GM12878 (cell line): ENCODE measurements around the gene LUM. TPM values are rescaled to one million over a fixed set of nuclear protein-coding genes. Genes with fewer than 3 reads are reported as not detected.

Experiments
- ATAC-seq: fragments of 200-7000 bp; cut with Tn5 transposase; 3 replicates; pipeline ENCODE4 v1.9.1; 2020; ENCODE audit warnings: mild to moderate bottlenecking, moderate library complexity
- BruUV-seq: library from RNA; stranded (reverse); fragments of 400-500 nt; replicated peaks from 2 replicates; lab custom pipeline; 2021; lab: Mats Ljungman, UMichigan
- CTCF ChIA-PET: fragments of 300-600 bp; sonication (Branson Sonifier 250); formaldehyde crosslinking; extraction: SDS; loops from one replicate; lab custom pipeline; 2021; ENCODE audit warnings: inconsistent platforms; lab: Yijun Ruan, JAX
- POLR2A ChIA-PET: fragments of 350-600 bp; formaldehyde crosslinking; extraction: SDS; loops from one replicate; lab custom pipeline; 2021; ENCODE audit warnings: inconsistent platforms; lab: Charles Lee
- RAD21 ChIA-PET: fragments of 300-600 bp; sonication (Branson Sonifier 250); formaldehyde crosslinking; loops from one replicate; lab custom pipeline; 2023; ENCODE audit warnings: antibody characterized with exemption; ENCODE audit not compliant: unreplicated experiment; lab: Charles Lee
- SMC1A ChIA-PET: fragments of 300-600 bp; sonication (Branson Sonifier 250); formaldehyde crosslinking; loops from one replicate; lab custom pipeline; 2023; ENCODE audit not compliant: unreplicated experiment, uncharacterized antibody; lab: Charles Lee
- DNase-seq: peaks from one replicate; pipeline ENCODE4 v3.0.0-alpha.2; 2011; ENCODE audit warnings: low read depth, low spot score
- FAIRE-seq: peaks from 3 replicates; lab custom pipeline; 2011; peaks lifted over from hg19 to GRCh38; lab: Jason Lieb, UNC
- H2AFZ ChIP-seq: 2 replicates; pipeline ENCODE4 v1.6.0; 2011; ENCODE audit warnings: low read depth, low read length, control low read depth; ENCODE audit not compliant: control insufficient read depth
- H3K27ac ChIP-seq: 2 replicates; pipeline ENCODE4 v1.5.1; 2011; ENCODE audit warnings: control low read depth; ENCODE audit not compliant: control insufficient read depth, insufficient read depth
- H3K27me3 ChIP-seq, 2 experiments: replicated peaks in 1 of 2; 2 replicates each; pipeline versions ENCODE4 v1.6.0 to v1.6.1; 2011; ENCODE audit warnings: low read length in 1 of 2; ENCODE audit not compliant: control insufficient read depth in 2 of 2, insufficient read depth in 2 of 2
- H3K36me3 ChIP-seq, 2 experiments: 2 replicates each; pipeline ENCODE4 v1.5.1; 2011; ENCODE audit warnings: low read length in 1 of 2; ENCODE audit not compliant: control insufficient read depth in 2 of 2, insufficient read depth in 2 of 2
- H3K4me1 ChIP-seq: 2 replicates; pipeline ENCODE4 v1.6.1; 2011; ENCODE audit warnings: mild to moderate bottlenecking, low read length, moderate library complexity, mixed read lengths; ENCODE audit not compliant: control insufficient read depth, insufficient read depth
- H3K4me2 ChIP-seq: 2 replicates; pipeline ENCODE4 v1.6.0; 2011; ENCODE audit warnings: control low read depth; ENCODE audit not compliant: control insufficient read depth, insufficient read depth
- H3K4me3 ChIP-seq: fragments of 200-600 bp; sonication (generic); 2 replicates; pipeline ENCODE4 v1.5.1; 2016
- H3K79me2 ChIP-seq: 2 replicates; pipeline ENCODE4 v1.6.0; 2011; ENCODE audit warnings: low read length; ENCODE audit not compliant: control insufficient read depth, insufficient read depth
- H3K9ac ChIP-seq: 2 replicates; pipeline ENCODE4 v1.8.0; 2011; ENCODE audit warnings: low read length, control low read depth, mixed read lengths; ENCODE audit not compliant: control insufficient read depth, insufficient read depth
- H3K9me3 ChIP-seq: replicated peaks from 3 replicates; pipeline ENCODE4 v1.5.1; 2011; ENCODE audit warnings: mild to moderate bottlenecking, low read length; ENCODE audit not compliant: control insufficient read depth, insufficient read depth
- H4K20me1 ChIP-seq: 2 replicates; pipeline ENCODE4 v1.6.0; 2011; ENCODE audit not compliant: control insufficient read depth, insufficient read depth
- BHLHE40 ChIP-seq, 2 experiments: fragments of 450-650 bp in 1 of 2; IDR thresholded peaks; 2 replicates each; pipeline ENCODE4 v1.6.1; 2011 to 2017; ENCODE audit warnings: low read depth in 2 of 2, borderline replicate concordance in 1 of 2, improper control_type of control experiment in 1 of 2, low read length in 1 of 2, mild to moderate bottlenecking in 1 of 2
- BRCA1 ChIP-seq: IDR thresholded peaks from 2 replicates; pipeline ENCODE4 v1.6.1; 2011; ENCODE audit warnings: low read depth, low read length, improper control_type of control experiment
- ZZZ3 ChIP-seq: IDR thresholded peaks from 2 replicates; pipeline ENCODE4 v1.6.1; 2011; ENCODE audit warnings: low read depth; ENCODE audit not compliant: control insufficient read depth, insufficient read length
- WGBS: methylation state at CpG from one replicate; pipeline ENCODE4 v1.1.6; 2016; ENCODE audit warnings: low lambda C conversion rate; ENCODE audit not compliant: insufficient replicate concordance, insufficient coverage; ENCODE audit errors: missing lambda C conversion rate; 5-methylcytosine and 5-hydroxymethylcytosine counted together
- in situ Hi-C: fragments of 300-500 bp; cut with MboI; formaldehyde crosslinking; loops from 9 replicates; pipeline ENCODE4 v1.14.3; 2018; ENCODE audit warnings: mixed read lengths
- intact Hi-C: fragments of 100-400 bp; cut with micrococcal nuclease; formaldehyde crosslinking; loops from one replicate; pipeline ENCODE4 v1.14.2; 2022; ENCODE audit not compliant: unreplicated experiment
- polyA plus RNA-seq, 11 experiments: library from polyadenylated mRNA; depleted of rRNA in 4 of 11; unstranded in 6 of 11; stranded (reverse) in 5 of 11; fragments of >200 nt; fragmentation: Nextera tagmentation in 4 of 11; fragmentation: Illumina TruSeq in 1 of 11; extraction: Ambion mirVana in 4 of 11; extraction: Trizol in 1 of 11; gene quantifications; 1 replicate in 1 of 11; 2 replicates in 10 of 11; pipeline versions ENCODE4 v1.2.1 to v1.2.3, GENCODE V29; 2011 to 2016; ENCODE audit warnings: inconsistent platforms in 2 of 11, missing spikeins in 2 of 11, low read depth in 1 of 11
- total RNA-seq, 4 experiments: library from RNA; depleted of rRNA in 3 of 4; stranded (reverse); fragments of >200 nt in 3 of 4; fragmentation: Illumina TruSeq in 1 of 4; extraction: Trizol in 1 of 4; gene quantifications; 2 replicates each; pipeline versions ENCODE4 v1.2.1 to v1.2.3, GENCODE V29; 2013 to 2021
- TF ChIP-seq, protein P1 (sequence below), 3 experiments: IDR thresholded peaks in 2 of 3; conservative IDR thresholded peaks in 1 of 3; 2 replicates each; pipeline ENCODE4 v1.5.1; 2011; ENCODE audit warnings: low read depth in 3 of 3, low read length in 3 of 3, mild to moderate bottlenecking in 3 of 3, control low read depth in 2 of 3, moderate library complexity in 2 of 3, inconsistent platforms in 1 of 3, mixed read lengths in 1 of 3; ENCODE audit not compliant: control insufficient read depth in 2 of 3, insufficient read depth in 1 of 3; ENCODE audit errors: extremely low read depth in 1 of 3

The LUM gene
- total and polyA plus RNA-seq, 10 of the 15 experiments (the other 5 are each of a cell fraction or from before 2014, with no cell fraction given) = 0.09 to 0.31 TPM; not detected in 8

DNA sequence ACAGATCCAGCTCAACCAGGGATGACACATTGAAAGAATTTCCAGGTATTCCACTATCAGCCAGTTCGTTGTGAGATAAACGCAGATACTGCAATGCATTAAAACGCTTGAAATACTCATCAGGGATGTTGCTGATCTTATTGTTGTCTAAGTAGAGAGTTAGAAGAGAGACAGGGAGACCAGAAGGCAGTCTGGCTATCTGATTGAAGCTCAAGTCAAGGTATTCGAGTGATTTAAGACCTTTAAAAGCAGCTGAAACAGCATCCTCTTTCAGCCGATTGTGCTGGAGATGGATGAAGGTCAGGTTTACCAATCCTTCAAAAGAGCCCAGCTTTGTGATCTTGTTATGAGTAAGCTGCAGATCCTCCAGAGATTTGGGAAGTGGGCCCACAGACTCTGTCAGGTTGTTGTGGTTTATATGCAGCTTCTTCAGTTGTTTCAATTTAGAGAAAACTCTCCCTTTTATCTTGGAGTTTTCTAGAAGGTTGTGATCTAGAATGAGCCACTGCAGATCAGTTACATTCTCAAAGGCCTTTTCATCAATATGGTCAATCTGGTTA is 3.0 kb downstream of the LUM start:
- in situ Hi-C loops = loop anchor here (5.0 kb wide), 1 partner anchor 126 kb away; no protein-coding TSS in a partner anchor
- H3K27ac ChIP-seq = no peak overlapping the region
- WGBS = 47% methylated on average over 5 of the region's 5 CpGs
- ChIA-PET RAD21 (interaction anchor here (0.5 to 6.4 kb wide), 8 partner anchors 9 to 1004 kb away, joined by 3 to 29 read pairs (median 4); no protein-coding TSS in a partner anchor), SMC1A (interaction anchor here (0.7 to 3.9 kb wide), 24 partner anchors 9 to 220 kb away, joined by 3 to 23 read pairs (median 4); no protein-coding TSS in a partner anchor), POLR2A (interaction anchor here (0.6 kb wide), 1 partner anchor 139 kb away, joined by 3 read pairs; no protein-coding TSS in a partner anchor), CTCF (interaction anchor here (0.8 to 6.3 kb wide), 42 partner anchors 8 to 247 kb away, joined by 3 to 88 read pairs (median 5); no protein-coding TSS in a partner anchor)
- FAIRE-seq (no peak), ATAC-seq (no peak), DNase-seq (no peak)
- H3K4me1 ChIP-seq = no peaks in the 10 kb centered on the region
- intact Hi-C loops = no loop called here
- no peaks in the 10 kb centered on the region for H3K36me3 ChIP-seq
- H3K27me3 ChIP-seq = no peaks in the 10 kb centered on the region
- no peak overlapping the region for H3K4me2 ChIP-seq
- no peak overlapping the region for H3K4me3 ChIP-seq
- no peaks in the 10 kb centered on the region for H3K9me3 ChIP-seq
- TF ChIP-seq ZZZ3 (no peak), BRCA1 (no peak), BHLHE40 (IDR thresholded peaks at IDR 0.05; ENCODE audit: borderline replicate concordance in 1 of 2, low read depth in 2 of 2, low read length in 1 of 2) (no peak)
- TF ChIP-seq, protein P1, sequence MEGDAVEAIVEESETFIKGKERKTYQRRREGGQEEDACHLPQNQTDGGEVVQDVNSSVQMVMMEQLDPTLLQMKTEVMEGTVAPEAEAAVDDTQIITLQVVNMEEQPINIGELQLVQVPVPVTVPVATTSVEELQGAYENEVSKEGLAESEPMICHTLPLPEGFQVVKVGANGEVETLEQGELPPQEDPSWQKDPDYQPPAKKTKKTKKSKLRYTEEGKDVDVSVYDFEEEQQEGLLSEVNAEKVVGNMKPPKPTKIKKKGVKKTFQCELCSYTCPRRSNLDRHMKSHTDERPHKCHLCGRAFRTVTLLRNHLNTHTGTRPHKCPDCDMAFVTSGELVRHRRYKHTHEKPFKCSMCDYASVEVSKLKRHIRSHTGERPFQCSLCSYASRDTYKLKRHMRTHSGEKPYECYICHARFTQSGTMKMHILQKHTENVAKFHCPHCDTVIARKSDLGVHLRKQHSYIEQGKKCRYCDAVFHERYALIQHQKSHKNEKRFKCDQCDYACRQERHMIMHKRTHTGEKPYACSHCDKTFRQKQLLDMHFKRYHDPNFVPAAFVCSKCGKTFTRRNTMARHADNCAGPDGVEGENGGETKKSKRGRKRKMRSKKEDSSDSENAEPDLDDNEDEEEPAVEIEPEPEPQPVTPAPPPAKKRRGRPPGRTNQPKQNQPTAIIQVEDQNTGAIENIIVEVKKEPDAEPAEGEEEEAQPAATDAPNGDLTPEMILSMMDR (IDR thresholded peaks at IDR 0.05 in 2 of 3, conservative IDR thresholded peaks at IDR 0.05 in 1 of 3; ENCODE audit: control insufficient read depth in 2 of 3, extremely low read depth in 1 of 3, insufficient read depth in 1 of 3, low read depth in 3 of 3, low read length in 3 of 3) = 0 out of 6 replicates have a peak, but pooled peaks of 1 of the 3 experiments have one; percentile 3
- no peak overlapping the region for H2AFZ ChIP-seq
- no peak overlapping the region for H3K9ac ChIP-seq
- BruUV-seq = no TSS peak
- no peaks in the 10 kb centered on the region for H3K79me2 ChIP-seq
- no peaks in the 10 kb centered on the region for H4K20me1 ChIP-seq
